Adrenal gland (tissue), 5 donors: ENCODE measurements around the gene GCG.

Source experiments
- POLR2A ChIP-seq, 2 donors: fragments of 450-650 bp; IDR thresholded peaks; one replicate each; pipeline ENCODE4 v1.6.1; 2017; ENCODE audit warnings: antibody characterized with exemption in 2 of 2, mild to moderate bottlenecking in 2 of 2, moderate library complexity in 1 of 2
- TF ChIP-seq, protein P1 (sequence below), 6 experiments: fragments of 450-650 bp in 4 of 6; fragments of 200-600 bp in 2 of 6; sonication (generic) in 1 of 6; IDR thresholded peaks; 1 replicate in 5 of 6; 2 replicates in 1 of 6; pipeline versions ENCODE4 v1.5.1 to v1.8.0; 2016 to 2021; ENCODE audit warnings: antibody characterized with exemption in 6 of 6, mild to moderate bottlenecking in 2 of 6, moderate library complexity in 1 of 6
- donor health status: DM: no; HTN: no; CAD: no.

DNA sequence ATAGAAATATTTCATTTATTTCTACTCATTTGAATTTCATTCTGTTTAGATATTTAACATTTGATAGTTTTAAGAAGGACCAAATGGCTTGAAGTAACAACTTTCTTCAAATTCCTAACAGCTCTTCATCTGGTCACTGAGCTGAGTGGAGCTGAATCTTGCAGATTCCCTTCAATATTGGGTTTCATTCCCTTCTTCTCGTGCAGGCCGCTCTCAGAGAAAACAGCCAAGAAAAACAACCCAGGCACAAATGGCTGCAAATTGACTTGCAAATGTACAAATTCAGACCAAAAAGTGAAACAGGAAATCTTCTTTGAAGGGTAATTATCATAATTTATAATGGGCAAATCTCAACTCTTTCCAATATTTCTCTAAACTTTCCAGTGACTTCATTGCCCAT is 30.3 kb upstream of the GCG start:
- TF ChIP-seq, protein P1, sequence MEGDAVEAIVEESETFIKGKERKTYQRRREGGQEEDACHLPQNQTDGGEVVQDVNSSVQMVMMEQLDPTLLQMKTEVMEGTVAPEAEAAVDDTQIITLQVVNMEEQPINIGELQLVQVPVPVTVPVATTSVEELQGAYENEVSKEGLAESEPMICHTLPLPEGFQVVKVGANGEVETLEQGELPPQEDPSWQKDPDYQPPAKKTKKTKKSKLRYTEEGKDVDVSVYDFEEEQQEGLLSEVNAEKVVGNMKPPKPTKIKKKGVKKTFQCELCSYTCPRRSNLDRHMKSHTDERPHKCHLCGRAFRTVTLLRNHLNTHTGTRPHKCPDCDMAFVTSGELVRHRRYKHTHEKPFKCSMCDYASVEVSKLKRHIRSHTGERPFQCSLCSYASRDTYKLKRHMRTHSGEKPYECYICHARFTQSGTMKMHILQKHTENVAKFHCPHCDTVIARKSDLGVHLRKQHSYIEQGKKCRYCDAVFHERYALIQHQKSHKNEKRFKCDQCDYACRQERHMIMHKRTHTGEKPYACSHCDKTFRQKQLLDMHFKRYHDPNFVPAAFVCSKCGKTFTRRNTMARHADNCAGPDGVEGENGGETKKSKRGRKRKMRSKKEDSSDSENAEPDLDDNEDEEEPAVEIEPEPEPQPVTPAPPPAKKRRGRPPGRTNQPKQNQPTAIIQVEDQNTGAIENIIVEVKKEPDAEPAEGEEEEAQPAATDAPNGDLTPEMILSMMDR (IDR thresholded peaks at IDR 0.05) = no peak
- no peak for TF ChIP-seq POLR2A (IDR thresholded peaks at IDR 0.05)
